K562 (cell line): ENCODE measurements around the gene NPM3. TPM values are rescaled to one million over a fixed set of nuclear protein-coding genes. Genes with fewer than 3 reads are reported as not detected.

Experiments
- AFF1 ChIP-seq, 2 experiments: fragments of 450-650 bp; IDR thresholded peaks; 2 replicates each; pipeline ENCODE4 v1.6.1; 2018; ENCODE audit warnings: mild to moderate bottlenecking in 2 of 2, low read depth in 1 of 2; ENCODE audit not compliant: partially characterized antibody in 2 of 2
- DIDO1 ChIP-seq: fragments of 450-650 bp; IDR thresholded peaks from 2 replicates; pipeline ENCODE4 v1.6.1; 2016; ENCODE audit warnings: low read depth, missing biosample characterization, missing genetic modification characterization
- FOXK1 ChIP-seq: sonication (generic); formaldehyde crosslinking; IDR thresholded peaks from 2 replicates; pipeline ENCODE4 v1.8.0; 2022; ENCODE audit warnings: missing genetic modification reagents, mild to moderate bottlenecking, borderline replicate concordance
- GABPA ChIP-seq: fragments of 200-800 bp; sonication (Bioruptor generic); conservative IDR thresholded peaks from 2 replicates; pipeline ENCODE4 v1.6.1; 2016; ENCODE audit warnings: low read depth, missing genetic modification characterization, missing compliant biosample characterization
- GABPB1 ChIP-seq: sonication (generic); formaldehyde crosslinking; IDR thresholded peaks from 2 replicates; pipeline ENCODE4 v1.8.0; 2022; ENCODE audit warnings: mild to moderate bottlenecking, missing genetic modification reagents
- HDAC3 ChIP-seq: fragments of 450-650 bp; IDR thresholded peaks from 2 replicates; pipeline ENCODE4 v1.6.1; 2018; ENCODE audit warnings: borderline replicate concordance, mild to moderate bottlenecking, moderate library complexity; ENCODE audit not compliant: partially characterized antibody
- HMGXB4 ChIP-seq: sonication (generic); formaldehyde crosslinking; IDR thresholded peaks from 2 replicates; pipeline ENCODE4 v1.8.1; 2023; ENCODE audit warnings: mild to moderate bottlenecking, missing genetic modification reagents
- HNRNPL ChIP-seq: fragments of 200-400 bp; formaldehyde crosslinking; IDR thresholded peaks from 2 replicates; pipeline ENCODE4 v1.6.1; 2017; ENCODE audit warnings: low read depth, mild to moderate bottlenecking, low read length
- LARP7 ChIP-seq: fragments of 450-650 bp; IDR thresholded peaks from 2 replicates; pipeline ENCODE4 v1.6.1; 2016
- NBN ChIP-seq: fragments of 450-650 bp; IDR thresholded peaks from 2 replicates; pipeline ENCODE4 v1.6.1; 2016; ENCODE audit warnings: low read depth, mild to moderate bottlenecking
- NCOA2 ChIP-seq, 2 experiments: fragments of 450-650 bp; IDR thresholded peaks; 2 replicates each; pipeline ENCODE4 v1.6.1; 2018; ENCODE audit warnings: mild to moderate bottlenecking in 2 of 2, moderate library complexity in 1 of 2; ENCODE audit not compliant: partially characterized antibody in 2 of 2
- NR4A1 ChIP-seq, 2 experiments: fragments of 250-450 bp in 1 of 2; fragments of 450-650 bp in 1 of 2; sonication (Bioruptor Pico) in 1 of 2; IDR thresholded peaks; 2 replicates each; pipeline versions ENCODE4 v1.4.0 to v1.6.1; 2016 to 2020; ENCODE audit warnings: mild to moderate bottlenecking in 2 of 2, missing compliant biosample characterization in 1 of 2, missing genetic modification characterization in 1 of 2, moderate library complexity in 1 of 2
- SMAD2 ChIP-seq: fragments of 150-350 bp; IDR thresholded peaks from 2 replicates; pipeline ENCODE4 v1.6.1; 2014; ENCODE audit warnings: low read depth, mild to moderate bottlenecking, low read length
- TAF7 ChIP-seq: fragments of 450-650 bp; IDR thresholded peaks from 2 replicates; pipeline ENCODE4 v1.6.1; 2016; ENCODE audit warnings: missing genetic modification characterization, missing compliant biosample characterization
- TEAD4 ChIP-seq, 2 experiments: sonication (generic) in 1 of 2; formaldehyde crosslinking in 1 of 2; IDR thresholded peaks; 2 replicates each; pipeline versions ENCODE4 v1.6.1 to v1.8.0; 2012 to 2022; ENCODE audit warnings: borderline replicate concordance in 1 of 2, inconsistent platforms in 1 of 2, low read length in 1 of 2, mild to moderate bottlenecking in 1 of 2, missing genetic modification reagents in 1 of 2
- U2AF2 ChIP-seq: fragments of 200-400 bp; formaldehyde crosslinking; optimal IDR thresholded peaks from 2 replicates; pipeline ENCODE3; 2017; ENCODE audit warnings: low read depth, mild to moderate bottlenecking, low read length
- USF1 ChIP-seq: sonication (generic); formaldehyde crosslinking; IDR thresholded peaks from 2 replicates; pipeline ENCODE4 v1.9.0; 2022; ENCODE audit warnings: mild to moderate bottlenecking, missing genetic modification reagents
- ZNF75A ChIP-seq: fragments of 450-650 bp; formaldehyde crosslinking; IDR thresholded peaks from 2 replicates; pipeline ENCODE4 v1.4.0; 2020; ENCODE audit warnings: mild to moderate bottlenecking
- ZNF778 ChIP-seq: fragments of 450-650 bp; formaldehyde crosslinking; IDR thresholded peaks from 2 replicates; pipeline ENCODE4 v1.4.0; 2020; ENCODE audit warnings: mild to moderate bottlenecking, moderate library complexity
- polyA plus RNA-seq, 8 experiments: library from polyadenylated mRNA; depleted of rRNA in 4 of 8; stranded (reverse) in 5 of 8; unstranded in 3 of 8; fragments of >200 nt; fragmentation: Nextera tagmentation in 2 of 8; fragmentation: Illumina TruSeq in 1 of 8; extraction: Ambion mirVana in 2 of 8; extraction: Trizol in 1 of 8; gene quantifications; 2 replicates each; pipeline versions ENCODE4 v1.2.1 to v1.2.3, GENCODE V29; 2011 to 2014; ENCODE audit warnings: inconsistent platforms in 1 of 8, missing spikeins in 1 of 8
- total RNA-seq, 7 experiments: library from RNA; depleted of rRNA in 6 of 7; stranded (reverse); fragments of >200 nt in 6 of 7; fragmentation: Illumina TruSeq in 2 of 7; extraction: Trizol in 2 of 7; gene quantifications; 2 replicates each; pipeline versions ENCODE4 v1.2.1 to v1.2.3, GENCODE V29; 2011 to 2021; ENCODE audit warnings: low replicate concordance in 1 of 7
- TF ChIP-seq, protein P1 (sequence below): fragments of 450-650 bp; IDR thresholded peaks from 2 replicates; pipeline ENCODE4 v1.6.1; 2016; ENCODE audit warnings: low read depth, mild to moderate bottlenecking, moderate library complexity

NPM3 gene
- total and polyA plus RNA-seq, 9 of the 15 experiments (the other 6 are each of a cell fraction or from before 2014, with no cell fraction given) = 15.2 to 239 (median 114) TPM

GRCh38 chr10:101782811-101783735 is at the start of gene NPM3 (continued):
- TF ChIP-seq AFF1 (IDR thresholded peaks at IDR 0.05; ENCODE audit: low read depth in 1 of 2, partially characterized antibody in 2 of 2) = no peak
- TF ChIP-seq, protein P1, sequence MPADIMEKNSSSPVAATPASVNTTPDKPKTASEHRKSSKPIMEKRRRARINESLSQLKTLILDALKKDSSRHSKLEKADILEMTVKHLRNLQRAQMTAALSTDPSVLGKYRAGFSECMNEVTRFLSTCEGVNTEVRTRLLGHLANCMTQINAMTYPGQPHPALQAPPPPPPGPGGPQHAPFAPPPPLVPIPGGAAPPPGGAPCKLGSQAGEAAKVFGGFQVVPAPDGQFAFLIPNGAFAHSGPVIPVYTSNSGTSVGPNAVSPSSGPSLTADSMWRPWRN = no peak
- no peak for TF ChIP-seq U2AF2
- no peak for TF ChIP-seq HMGXB4
- TF ChIP-seq ZNF75A (CRISPR knock-in tag) = no peak
- TF ChIP-seq HDAC3 = no peak
- no peak for TF ChIP-seq TEAD4 (IDR thresholded peaks at IDR 0.05; ENCODE audit: low read length)
- no peak for TF ChIP-seq TEAD4 (CRISPR knock-in tag; IDR thresholded peaks at IDR 0.05; ENCODE audit: borderline replicate concordance)
- no peak for TF ChIP-seq GABPB1 (CRISPR knock-in tag)
- TF ChIP-seq LARP7 = no peak
- TF ChIP-seq GABPA (tag) = peak; percentile 78
- TF ChIP-seq SMAD2 = no peak
- no peak for TF ChIP-seq NR4A1 (CRISPR knock-in tag; IDR thresholded peaks at IDR 0.05)
- no peak for TF ChIP-seq NR4A1 (tag; IDR thresholded peaks at IDR 0.05)
- TF ChIP-seq TAF7 = no peak
- peak; percentile 55 for TF ChIP-seq USF1 (CRISPR knock-in tag)
- TF ChIP-seq HNRNPL = no peak
- no peak for TF ChIP-seq ZNF778 (CRISPR knock-in tag)
- 0 out of 2 replicates have a peak, but pooled peaks have one; percentile 32 for TF ChIP-seq DIDO1
- TF ChIP-seq NCOA2 (IDR thresholded peaks at IDR 0.05; ENCODE audit: partially characterized antibody in 2 of 2) = no peak
- TF ChIP-seq NBN = no peak
- no peak for TF ChIP-seq FOXK1 (CRISPR knock-in tag)
